ENCODE measurements around the gene UXS1. TPM values are rescaled to one million over a fixed set of nuclear protein-coding genes. Genes with fewer than 3 reads are reported as not detected.

UXS1 gene
- polyA plus RNA-seq, 3 donors = 75.0 to 85.4 (median 78.9) TPM

DNA sequence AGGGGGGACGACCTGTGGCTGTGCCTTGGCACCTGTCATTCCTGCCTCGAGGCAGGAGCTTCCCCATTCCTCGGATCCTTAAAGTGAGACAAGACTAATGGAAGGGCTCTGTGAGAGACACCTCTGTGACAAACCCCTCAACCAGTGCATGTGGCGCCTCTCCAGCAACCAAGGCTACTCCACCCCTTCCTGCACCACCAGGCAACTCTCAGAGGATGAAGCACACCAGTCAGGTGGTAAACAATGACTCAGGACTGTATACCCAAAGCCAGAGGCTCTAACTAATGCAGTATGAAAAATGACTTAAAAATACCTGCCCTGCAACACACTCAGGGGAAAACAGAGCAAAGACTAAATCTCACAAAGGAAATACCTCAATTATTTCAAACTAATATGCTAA is 136.9 kb downstream of the UXS1 start:
- DNase-seq (ENCODE audit: low read depth in 3 of 3, low spot score in 2 of 3) = no peak

DNA sequence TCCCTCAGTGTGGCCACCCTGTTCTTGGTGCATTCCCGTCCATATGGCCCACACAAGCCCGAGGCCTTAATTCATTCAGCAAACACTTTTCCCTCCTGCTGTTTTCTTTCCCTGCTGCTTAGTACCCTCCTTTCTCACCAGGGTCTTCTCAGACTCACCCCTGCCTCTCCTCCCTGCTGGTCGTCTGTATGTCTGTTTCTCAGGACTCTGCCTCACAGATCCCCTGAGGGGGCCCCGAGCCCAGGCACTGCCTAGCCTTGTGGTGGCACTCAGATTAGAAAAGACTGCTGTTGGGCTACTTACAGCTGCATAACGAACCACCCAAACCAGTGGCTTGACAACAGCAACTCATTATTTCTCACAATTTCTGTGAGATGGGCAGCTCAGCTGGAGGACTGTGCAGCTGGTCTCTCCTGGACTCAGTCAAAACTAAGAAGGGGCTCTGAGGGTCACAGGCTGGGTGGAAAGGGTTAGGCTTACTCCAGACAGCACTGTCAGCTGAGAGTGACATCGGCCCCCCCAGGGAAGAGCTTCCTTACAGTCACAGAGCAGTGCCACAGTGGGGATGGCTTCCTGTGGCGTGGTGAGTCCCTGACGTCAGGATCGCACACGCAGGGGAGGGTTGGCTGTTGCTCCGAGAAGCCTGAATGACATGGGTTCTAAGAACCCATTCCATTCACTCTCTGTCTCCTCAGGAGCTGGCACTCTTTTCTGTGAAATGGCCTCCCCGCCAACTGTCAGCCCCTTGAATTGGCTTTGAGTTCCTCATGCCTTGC is 139.0 kb downstream of the UXS1 start:
- DNase-seq (ENCODE audit: low read depth in 3 of 3, low spot score in 2 of 3) = no peak

DNA sequence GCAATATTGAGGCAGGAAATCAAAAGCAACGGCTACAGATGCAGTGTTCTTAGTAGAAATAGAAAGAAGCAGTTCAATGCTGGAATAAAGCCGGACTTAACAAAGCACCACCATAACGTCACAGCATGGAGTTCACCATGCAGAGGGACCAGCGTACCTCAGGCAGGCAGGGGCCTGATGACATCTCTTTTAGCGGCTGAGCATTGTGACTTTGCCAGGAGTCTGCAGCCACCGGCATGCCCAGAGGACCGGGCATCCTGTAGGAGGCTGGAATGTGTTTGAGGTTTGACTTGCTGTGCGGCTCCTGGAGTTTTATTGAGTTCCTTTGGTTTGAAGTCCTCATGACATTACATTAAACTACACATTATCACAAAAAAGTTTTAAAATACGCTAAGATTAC is 139.8 kb downstream of the UXS1 start:
- DNase-seq (ENCODE audit: low read depth in 3 of 3, low spot score in 2 of 3) = no peak

DNA sequence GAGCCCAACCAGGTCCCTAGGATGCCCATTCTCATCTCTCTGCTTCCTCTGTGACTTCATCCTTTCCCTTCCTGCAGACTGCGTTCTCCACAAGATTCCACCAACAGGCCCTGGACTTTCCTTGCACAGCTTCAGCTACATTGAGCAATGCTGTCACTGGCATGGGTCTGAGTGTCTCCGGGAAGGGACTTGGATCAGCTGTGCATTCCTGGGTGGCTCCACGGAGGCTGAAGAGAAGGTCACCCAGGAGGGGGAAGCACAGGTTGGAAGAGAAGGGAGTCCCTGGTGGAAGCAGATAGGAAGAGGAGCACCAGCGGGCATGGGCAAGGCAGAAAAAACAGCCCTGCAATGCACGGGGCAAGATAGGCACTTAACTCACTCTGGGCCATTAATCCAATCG is 140.5 kb downstream of the UXS1 start:
- DNase-seq (ENCODE audit: low read depth in 3 of 3, low spot score in 2 of 3) = no peak

DNA sequence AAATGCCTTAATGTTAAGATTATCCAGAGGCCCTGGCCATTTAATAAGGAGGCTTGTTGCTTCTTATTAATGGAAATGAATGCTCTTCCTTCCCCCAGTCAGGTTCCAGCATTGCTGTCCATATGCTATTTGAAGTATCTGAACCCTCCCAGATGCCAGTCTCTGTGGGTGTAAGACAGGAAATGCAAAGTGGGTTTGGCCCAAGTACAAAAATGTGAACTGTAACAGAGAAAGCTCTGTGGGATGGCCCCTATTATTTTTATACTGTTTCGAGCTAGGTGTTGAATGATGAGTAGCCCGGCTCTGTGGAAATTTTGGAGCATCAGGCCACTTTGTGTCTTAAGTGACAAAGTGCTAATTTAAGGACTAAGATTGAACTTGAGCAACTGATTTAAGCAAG is 141.0 kb downstream of the UXS1 start:
- DNase-seq (ENCODE audit: low read depth in 3 of 3, low spot score in 2 of 3) = no peak

DNA sequence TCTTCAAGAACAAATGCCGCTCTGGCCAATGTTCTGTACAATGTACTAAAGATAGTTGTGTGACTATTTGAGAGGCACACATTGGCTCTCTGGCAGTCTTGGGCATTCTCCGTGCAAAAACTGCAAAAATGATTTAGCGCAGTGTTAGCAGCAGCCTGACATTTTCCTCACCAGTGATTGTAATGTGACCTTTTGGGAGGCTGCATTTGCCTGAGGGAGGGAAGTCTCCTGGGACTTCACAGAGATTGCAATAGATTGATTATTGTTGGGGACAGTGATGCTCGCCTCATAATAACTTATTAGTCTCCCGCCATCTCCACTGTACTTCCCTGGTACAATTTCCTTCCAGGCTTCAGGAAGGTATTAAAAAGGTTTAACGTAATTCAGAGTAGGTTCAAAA is 149.2 kb downstream of the UXS1 start:
- DNase-seq (ENCODE audit: low read depth in 3 of 3, low spot score in 2 of 3) = no peak

DNA sequence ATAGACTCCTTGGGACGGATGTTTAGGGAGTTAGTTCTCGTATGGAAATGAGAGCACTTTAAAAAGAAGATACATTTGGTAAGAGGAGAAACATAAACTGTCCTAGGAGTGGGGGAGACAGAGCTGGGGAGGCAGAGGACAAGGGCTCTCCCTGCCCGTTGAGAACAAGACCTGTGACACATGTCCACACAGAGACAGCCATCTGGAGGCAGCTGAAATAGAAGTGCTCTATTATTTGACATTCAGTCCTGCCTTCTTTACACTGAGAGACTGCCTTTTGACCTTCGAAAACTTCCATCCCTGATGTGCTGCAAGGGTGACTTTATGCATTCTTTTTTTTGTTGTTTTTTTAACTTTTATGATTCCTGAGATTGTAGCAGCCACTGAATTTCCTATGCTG is 150.1 kb downstream of the UXS1 start:
- DNase-seq (ENCODE audit: low read depth in 3 of 3, low spot score in 2 of 3) = no peak
